ENCODE data around the gene AMY1C. TPM values are rescaled to one million over a fixed set of nuclear protein-coding genes. Genes with fewer than 3 reads are reported as not detected.
A peak's percentile ranks its signal among the peaks of the same experiment; 100 is the strongest.
"Not testable (repeated sequence)": the region's sequence is repeated elsewhere in the genome, so short reads cannot be mapped to it uniquely, and the experiment has no call there.

Gene AMY1C
- not detected for total RNA-seq

GRCh38 chr1:103749598-103749997 is at the start of gene AMY1C:
Gene AMY1C, plus strand, starts transcription at chr1:103749898. Its CDS starts 572 bp downstream, at chr1:103750470.
- DNase-seq (ENCODE audit: low read depth in 2 of 3, low spot score in 2 of 3): not testable (repeated sequence)

GRCh38 chr1:103700669-103701068 is 49.0 kb upstream of the AMY1C start:
- DNase-seq (ENCODE audit: low read depth in 2 of 3, low spot score in 2 of 3): not testable (repeated sequence)

GRCh38 chr1:103701256-103701655 is 48.4 kb upstream of the AMY1C start:
- DNase-seq (ENCODE audit: low read depth in 2 of 3, low spot score in 2 of 3): not testable (repeated sequence)

GRCh38 chr1:103707670-103708069 is 42.0 kb upstream of the AMY1C start:
- not testable (repeated sequence) for DNase-seq (ENCODE audit: low read depth in 2 of 3, low spot score in 2 of 3)

- not testable (repeated sequence) for DNase-seq (ENCODE audit: low read depth in 2 of 3, low spot score in 2 of 3)
Observed at GRCh38 chr1:103710381-103710780, 39.3 kb upstream of the AMY1C start.

- not testable (repeated sequence) for DNase-seq (ENCODE audit: low read depth in 2 of 3, low spot score in 2 of 3)
Observed at GRCh38 chr1:103717404-103717803, 32.3 kb upstream of the AMY1C start.

GRCh38 chr1:103721473-103721872 is 28.2 kb upstream of the AMY1C start:
- not testable (repeated sequence) for DNase-seq (ENCODE audit: low read depth in 2 of 3, low spot score in 2 of 3)

GRCh38 chr1:103735334-103735733 is 14.4 kb upstream of the AMY1C start:
- not testable (repeated sequence) for DNase-seq (ENCODE audit: low read depth in 2 of 3, low spot score in 2 of 3)

GRCh38 chr1:103738031-103738430 is 11.7 kb upstream of the AMY1C start:
- not testable (repeated sequence) for DNase-seq (ENCODE audit: low read depth in 2 of 3, low spot score in 2 of 3)

- DNase-seq (ENCODE audit: low read depth in 2 of 3, low spot score in 2 of 3): not testable (repeated sequence)
Observed at GRCh38 chr1:103744449-103744848, 5.2 kb upstream of the AMY1C start.

GRCh38 chr1:103745040-103745439 is 4.7 kb upstream of the AMY1C start:
- not testable (repeated sequence) for DNase-seq (ENCODE audit: low read depth in 2 of 3, low spot score in 2 of 3)

GRCh38 chr1:103748273-103748672 is 1.4 kb upstream of the AMY1C start:
- DNase-seq (ENCODE audit: low read depth in 2 of 3, low spot score in 2 of 3): not testable (repeated sequence)

- DNase-seq (ENCODE audit: low read depth in 2 of 3, low spot score in 2 of 3): no peak
Observed at GRCh38 chr1:103761896-103762295, 12.2 kb downstream of the AMY1C start.

- DNase-seq (ENCODE audit: low read depth in 2 of 3, low spot score in 2 of 3): no peak
Observed at GRCh38 chr1:103779932-103780331, 30.2 kb downstream of the AMY1C start.

GRCh38 chr1:103783944-103784377 is 34.3 kb downstream of the AMY1C start:
- peak in 1 of 3 donors; percentile 9 for DNase-seq (ENCODE audit: low read depth in 2 of 3, low spot score in 2 of 3)

GRCh38 chr1:103788377-103788776 is 38.7 kb downstream of the AMY1C start:
- peak in 1 of 3 donors; percentile 52 for DNase-seq (ENCODE audit: low read depth in 2 of 3, low spot score in 2 of 3)

- DNase-seq (ENCODE audit: low read depth in 2 of 3, low spot score in 2 of 3): no peak
Observed at GRCh38 chr1:103790172-103790571, 40.5 kb downstream of the AMY1C start.

Other genes starting within 250 kb of the AMY1C start
- 10.8 TPM for gene RNPC3, start 224.2 kb upstream of the AMY1C start, total RNA-seq
- gene AMY2B, start 178.3 kb upstream of the AMY1C start, total RNA-seq: 7.3 TPM
- not detected for gene AMY2A, start 132.5 kb upstream of the AMY1C start, total RNA-seq
- gene AMY1A, start 94.1 kb upstream of the AMY1C start, total RNA-seq: not detected
- gene AMY1B, start 53.7 kb upstream of the AMY1C start, total RNA-seq: not detected

All from hematopoietic multipotent progenitor cell (in vitro differentiated cells).